M059J (cell line): ENCODE measurements around the gene WWOX. TPM values are rescaled to one million over a fixed set of nuclear protein-coding genes. Genes with fewer than 3 reads are reported as not detected.
A peak's percentile ranks its signal among the peaks of the same experiment; 100 is the strongest.

ENCODE experiments used
- DNase-seq: peaks from one replicate; pipeline ENCODE4 v3.0.0-alpha.2; 2012; ENCODE audit warnings: low read depth
- total RNA-seq: library from RNA; depleted of rRNA; stranded (reverse); fragments of >200 nt; shearing (Covaris generic); gene quantifications from 2 replicates; pipeline ENCODE4 v1.2.3, GENCODE V29; 2014

Gene WWOX
- total RNA-seq, 1 experiment from 2014 or later, result 13.7 TPM

DNA sequence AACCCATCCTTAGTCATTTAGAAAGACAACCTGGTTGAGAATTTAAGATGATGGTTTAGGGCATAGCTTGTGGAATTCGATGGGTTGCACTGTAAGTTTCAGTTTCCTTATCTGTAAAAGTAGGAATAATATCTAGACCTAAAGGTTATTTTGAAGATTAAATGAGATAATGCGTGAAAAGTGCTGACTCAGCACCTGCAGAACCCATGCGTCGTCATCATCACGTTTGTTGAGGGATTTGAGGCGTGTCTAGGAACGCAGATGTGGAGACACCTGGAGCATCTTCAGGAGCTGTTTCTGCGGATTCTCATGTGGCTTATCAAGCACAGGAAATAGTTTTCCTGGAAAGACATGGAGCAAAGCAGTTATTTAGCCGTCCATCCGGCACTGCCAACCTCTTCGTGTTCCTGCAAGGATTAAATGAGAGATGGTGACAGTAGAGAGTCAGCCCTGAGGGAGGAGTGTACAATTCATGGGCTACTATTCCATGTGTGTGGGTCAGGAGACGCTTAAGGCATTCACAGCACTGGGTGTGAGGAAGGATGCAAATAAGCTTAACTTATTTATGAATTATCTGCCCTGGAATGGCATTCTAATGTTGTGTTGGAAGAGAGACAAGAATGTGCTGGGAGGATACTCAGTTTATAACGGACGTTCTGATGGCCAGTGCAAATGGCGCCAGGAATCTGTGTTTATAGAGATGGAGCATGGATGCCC is 965.0 kb downstream of the WWOX start:
- no peak for DNase-seq

- no peak for DNase-seq
Measured at GRCh38 chr16:79066561-79066960, 967.1 kb downstream of the WWOX start.

GRCh38 chr16:79067600-79067999 is 968.1 kb downstream of the WWOX start:
- DNase-seq, result no peak

DNA sequence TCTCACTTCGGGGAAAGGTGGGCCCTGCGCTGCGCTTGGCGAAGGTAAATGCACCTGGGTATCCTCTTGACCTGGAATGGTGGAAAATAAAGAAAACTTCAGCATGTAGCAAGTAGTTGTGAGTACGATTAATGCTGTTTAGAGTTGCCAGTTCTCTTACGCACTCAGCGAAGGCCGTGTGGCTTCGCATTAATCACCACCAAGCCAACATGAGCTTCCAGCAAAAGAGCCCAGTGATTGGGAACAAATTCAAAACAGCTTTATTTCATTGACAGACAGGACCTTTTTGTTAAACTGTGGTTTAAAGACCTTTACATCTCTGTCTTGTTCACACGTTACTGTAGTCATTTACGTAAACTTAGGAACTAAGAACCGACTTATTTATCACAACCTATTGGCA is 969.7 kb downstream of the WWOX start:
- DNase-seq, result no peak

- no peak for DNase-seq
Measured at GRCh38 chr16:79069633-79070032, 970.2 kb downstream of the WWOX start.

- no peak for DNase-seq
Measured at GRCh38 chr16:79071424-79071823, 972.0 kb downstream of the WWOX start.

- no peak for DNase-seq
Measured at GRCh38 chr16:79072517-79072916, 973.1 kb downstream of the WWOX start.

- no peak for DNase-seq
Measured at GRCh38 chr16:79073566-79073965, 974.1 kb downstream of the WWOX start.

- DNase-seq, result no peak
Measured at GRCh38 chr16:79074541-79074940, 975.1 kb downstream of the WWOX start.

GRCh38 chr16:79074951-79075350 is 975.5 kb downstream of the WWOX start:
- DNase-seq, result no peak

GRCh38 chr16:79076047-79076767 is 976.8 kb downstream of the WWOX start:
- DNase-seq, result no peak

DNA sequence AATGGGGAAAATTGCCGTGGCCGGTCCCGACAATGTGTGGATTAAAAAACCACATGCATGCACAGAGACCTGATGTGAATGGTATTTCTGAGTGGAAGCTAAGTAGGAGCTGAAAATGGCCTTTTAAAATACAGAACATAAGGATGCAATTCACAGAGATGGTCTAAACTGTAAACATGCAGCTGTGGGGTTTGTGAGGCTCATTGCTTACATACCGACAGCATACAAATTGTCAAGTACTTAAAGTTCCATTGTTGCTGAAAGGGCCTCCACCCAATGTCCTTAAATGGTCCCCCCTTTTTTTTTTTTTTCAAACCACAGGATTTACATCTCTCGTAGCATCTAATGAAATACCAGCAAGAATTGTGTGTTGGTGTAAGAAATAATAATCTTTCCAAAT is 977.9 kb downstream of the WWOX start:
- DNase-seq, result no peak

- no peak for DNase-seq
Measured at GRCh38 chr16:79079656-79080420, 980.4 kb downstream of the WWOX start.

- no peak for DNase-seq
Measured at GRCh38 chr16:79081297-79082066, 982.0 kb downstream of the WWOX start.

DNA sequence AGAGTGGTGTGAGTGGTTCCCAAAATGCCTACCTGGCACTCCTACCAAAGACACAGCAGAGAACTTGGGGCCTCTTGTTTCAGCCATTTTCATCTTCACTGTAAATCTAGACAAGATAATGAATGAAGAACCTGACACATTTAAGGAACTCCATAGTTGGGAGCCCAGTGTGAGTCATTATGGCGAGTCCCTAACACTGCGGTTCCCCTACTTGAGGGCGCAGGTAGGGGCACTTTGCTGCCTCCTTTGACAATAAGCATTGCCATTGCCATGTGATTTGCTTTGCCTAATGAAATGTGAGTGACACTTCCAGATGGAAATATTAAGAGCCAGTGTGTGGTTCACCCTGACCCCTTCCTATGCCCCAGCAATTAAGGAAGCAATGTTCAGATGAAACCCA is 983.5 kb downstream of the WWOX start:
- DNase-seq, result no peak

DNA sequence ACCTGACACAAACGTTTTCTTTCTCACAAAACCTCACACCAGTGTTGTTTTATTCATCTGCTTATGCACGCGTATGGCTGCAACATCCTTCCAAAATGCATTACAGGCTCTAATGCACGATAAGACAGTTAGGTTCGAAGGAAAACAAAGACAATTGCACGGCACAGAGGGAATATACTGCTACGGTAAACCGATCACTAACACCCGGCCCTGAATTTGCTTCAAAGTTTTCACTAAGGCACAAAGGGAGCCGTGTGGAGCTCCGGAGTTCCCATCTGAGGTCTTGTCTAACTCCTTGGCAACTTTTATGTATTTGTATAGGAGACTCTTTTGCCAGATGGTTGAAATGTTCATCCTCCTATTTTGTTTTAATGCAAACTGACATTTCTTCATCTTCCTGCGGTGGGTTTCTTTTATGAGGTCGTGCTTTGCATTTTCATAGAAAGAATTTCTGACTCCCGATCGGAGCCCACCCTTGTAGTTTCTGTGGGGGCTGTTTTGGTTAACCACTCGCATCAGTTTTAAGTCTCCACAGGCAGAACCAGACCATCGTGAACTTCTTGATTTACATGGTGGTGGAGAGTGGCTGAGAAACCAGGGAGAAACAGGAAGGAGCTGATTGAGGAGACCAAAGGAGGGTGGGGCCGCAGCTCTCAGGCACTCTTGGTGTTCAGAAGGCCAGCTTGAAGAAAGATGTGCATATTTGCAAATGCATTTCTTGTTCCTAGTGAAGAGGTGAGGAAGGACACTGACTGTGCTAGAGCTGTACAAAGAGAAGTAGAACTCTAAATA is 984.2 kb downstream of the WWOX start:
- DNase-seq, result no peak

- DNase-seq, result no peak
Measured at GRCh38 chr16:79088971-79089370, 989.5 kb downstream of the WWOX start.

- DNase-seq, result peak; percentile 12
Measured at GRCh38 chr16:79089735-79090284, 990.4 kb downstream of the WWOX start.

GRCh38 chr16:79090966-79091365 is 991.5 kb downstream of the WWOX start:
- DNase-seq, result no peak

DNA sequence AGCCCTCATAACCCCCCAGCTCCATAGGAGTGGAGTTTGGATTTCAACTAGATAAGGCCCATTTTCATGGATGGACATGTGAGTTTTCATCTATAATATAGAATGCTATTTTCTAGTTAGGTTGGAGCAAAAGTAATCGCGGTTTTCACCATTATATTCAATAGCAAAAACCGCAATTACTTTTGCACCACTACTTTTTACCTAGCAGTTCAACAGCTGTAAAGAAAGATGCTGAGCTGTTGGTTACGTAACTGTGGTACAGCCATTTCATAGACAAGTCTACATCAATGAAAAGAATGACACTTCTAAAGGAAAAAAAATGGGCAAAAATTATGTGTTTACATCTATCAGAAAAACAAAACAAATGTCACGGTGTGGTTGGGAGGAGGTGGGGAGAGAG is 993.4 kb downstream of the WWOX start:
- DNase-seq, result no peak

DNA sequence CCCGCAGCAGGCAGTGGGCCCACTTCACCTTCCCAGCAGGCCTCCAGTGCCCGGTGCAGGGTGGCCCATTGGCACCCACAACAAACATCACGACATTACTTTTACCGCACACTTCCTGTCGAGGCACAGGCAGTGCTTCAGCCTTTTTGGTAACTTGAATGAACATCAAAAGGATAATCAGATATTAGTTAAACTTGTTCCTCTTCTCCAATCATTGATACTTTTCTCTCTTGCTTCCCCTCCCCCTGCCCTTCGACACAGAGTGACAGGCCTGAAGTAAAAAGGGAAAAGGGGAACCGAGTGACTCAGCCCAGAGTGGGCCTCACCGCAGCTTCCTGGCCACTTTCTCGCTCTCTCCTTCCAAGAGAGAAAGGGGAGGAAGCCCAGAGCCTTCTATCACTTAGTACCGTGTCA is 994.1 kb downstream of the WWOX start:
- DNase-seq, result no peak
